ENCODE data around the gene HNRNPUL1.
A peak's percentile ranks its signal among the peaks of the same experiment; 100 is the strongest.
"Not testable (repeated sequence)": the region's sequence is repeated elsewhere in the genome, so short reads cannot be mapped to it uniquely, and the experiment has no call there.

HNRNPUL1 gene

GRCh38 chr19:41263850-41264580, at the start of gene HNRNPUL1:
TSS of gene HNRNPUL1 (plus strand) at chr19:41264372. CDS start at chr19:41264504, 132 bp downstream.
- peak; percentile 100 for DNase-seq

GRCh38 chr19:41217741-41218140, 46.4 kb upstream of the HNRNPUL1 start:
- DNase-seq: no peak

- DNase-seq: no peak
Measured at GRCh38 chr19:41218249-41218614, 45.9 kb upstream of the HNRNPUL1 start.

- peak; percentile 72 for DNase-seq
Measured at GRCh38 chr19:41218615-41219507, 45.3 kb upstream of the HNRNPUL1 start, which contains the start of gene AXL. TSS of gene AXL (plus strand) at chr19:41219223. CDS start at chr19:41219393, 170 bp downstream.

- DNase-seq: peak; percentile 29
Measured at GRCh38 chr19:41219924-41220567, 44.1 kb upstream of the HNRNPUL1 start.

- DNase-seq: no peak
Measured at GRCh38 chr19:41220811-41221210, 43.4 kb upstream of the HNRNPUL1 start.

- no peak for DNase-seq
Measured at GRCh38 chr19:41221514-41222205, 42.5 kb upstream of the HNRNPUL1 start.

- no peak for DNase-seq
Measured at GRCh38 chr19:41222240-41222639, 41.9 kb upstream of the HNRNPUL1 start.

GRCh38 chr19:41223431-41224234, 40.5 kb upstream of the HNRNPUL1 start:
- DNase-seq: peak; percentile 60

- DNase-seq: no peak
Measured at GRCh38 chr19:41224632-41225031, 39.5 kb upstream of the HNRNPUL1 start.

- peak; percentile 95 for DNase-seq
Measured at GRCh38 chr19:41225238-41226052, 38.7 kb upstream of the HNRNPUL1 start.

GRCh38 chr19:41226053-41226873, 37.9 kb upstream of the HNRNPUL1 start:
- peak; percentile 84 for DNase-seq

- DNase-seq: no peak
Measured at GRCh38 chr19:41226874-41227390, 37.2 kb upstream of the HNRNPUL1 start.

GRCh38 chr19:41228486-41228885, 35.7 kb upstream of the HNRNPUL1 start:
- DNase-seq: no peak

- DNase-seq: not testable (repeated sequence)
Measured at GRCh38 chr19:41229338-41229737, 34.8 kb upstream of the HNRNPUL1 start.

GRCh38 chr19:41230067-41230857, 33.9 kb upstream of the HNRNPUL1 start:
- DNase-seq: no peak

- DNase-seq: no peak
Measured at GRCh38 chr19:41232686-41233085, 31.5 kb upstream of the HNRNPUL1 start.

- DNase-seq: no peak
Measured at GRCh38 chr19:41233748-41234240, 30.4 kb upstream of the HNRNPUL1 start.

All from amniotic stem cell (primary cell).